GM12875 (cell line): Measurements from ENCODE around the gene ZBTB7C.

Experiments
- H3K4me3 ChIP-seq: one replicate; pipeline ENCODE4 v1.5.1; 2011; ENCODE audit warnings: low read depth, low read length, control low read depth
- CTCF ChIP-seq: IDR thresholded peaks from 2 replicates; pipeline ENCODE4 v1.5.1; 2011; ENCODE audit warnings: low read depth, mild to moderate bottlenecking, control low read depth, inconsistent platforms, low read length, moderate library complexity, borderline replicate concordance; ENCODE audit not compliant: insufficient read depth

Gene ZBTB7C

DNA sequence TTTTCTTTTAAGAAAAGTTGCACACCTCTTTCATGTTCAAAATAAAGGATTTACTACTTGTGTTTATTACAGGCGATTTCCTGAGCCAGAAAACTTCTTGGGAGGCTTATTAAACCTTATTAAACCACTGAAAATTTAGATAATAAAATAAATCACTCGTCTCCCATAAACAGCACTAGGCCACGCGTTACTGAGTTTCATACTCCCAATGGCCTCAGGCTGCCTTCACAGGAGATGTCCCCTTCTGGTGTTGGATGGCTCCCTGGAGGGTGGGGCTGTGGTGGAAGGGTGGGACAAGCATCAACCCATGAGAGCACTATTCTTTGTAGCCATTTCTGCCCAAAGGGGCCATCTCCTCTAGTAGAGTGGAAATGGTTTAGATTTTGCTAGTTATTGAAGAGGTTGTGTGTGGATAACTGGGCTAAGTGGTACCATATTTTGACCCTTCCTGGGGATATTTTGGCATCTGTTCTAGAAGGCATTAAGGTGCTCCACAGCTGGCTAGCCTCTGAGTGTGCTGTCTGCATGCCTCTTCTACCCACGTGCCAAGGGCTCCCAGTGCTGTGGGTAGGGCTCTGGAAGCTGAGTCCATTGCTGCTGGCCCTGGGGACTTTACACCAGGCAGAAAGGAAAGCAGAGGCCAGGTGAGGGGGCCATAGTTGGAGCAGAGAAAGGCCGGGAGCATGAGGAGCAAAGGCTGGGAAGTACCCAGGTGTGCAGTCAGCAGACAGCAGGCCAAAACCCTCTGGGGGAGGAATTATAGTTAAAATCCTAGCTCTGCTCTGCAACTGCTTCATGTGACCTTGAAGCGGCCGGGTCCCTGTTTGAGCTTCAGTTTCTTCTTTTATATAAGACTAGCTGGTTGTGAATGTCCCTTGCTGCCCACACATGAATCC lies 357.0 kb downstream of the ZBTB7C start:
- TF ChIP-seq CTCF: no peak
- no peak overlapping the region for H3K4me3 ChIP-seq

DNA sequence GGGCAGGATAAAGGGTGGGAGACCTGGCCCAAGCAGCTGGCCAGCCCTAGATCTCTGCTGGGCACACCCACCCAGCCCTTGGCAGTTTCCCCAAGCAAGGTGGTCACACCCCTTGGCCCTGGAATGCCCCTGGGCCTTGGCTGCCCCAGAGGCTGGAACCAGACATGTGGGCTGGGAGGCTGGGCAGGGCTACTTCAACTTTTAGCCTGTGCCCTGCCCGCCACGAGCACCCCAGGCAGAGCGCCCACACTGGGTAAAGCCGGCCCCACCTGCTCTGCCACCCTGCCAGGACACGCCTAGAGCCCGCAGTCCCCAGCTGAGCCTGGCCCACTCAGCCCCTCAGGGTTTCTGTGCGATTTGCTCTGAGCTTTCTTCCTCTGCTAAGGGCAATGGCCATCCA lies 359.0 kb downstream of the ZBTB7C start:
- no peak for TF ChIP-seq CTCF
- no peak overlapping the region for H3K4me3 ChIP-seq

DNA sequence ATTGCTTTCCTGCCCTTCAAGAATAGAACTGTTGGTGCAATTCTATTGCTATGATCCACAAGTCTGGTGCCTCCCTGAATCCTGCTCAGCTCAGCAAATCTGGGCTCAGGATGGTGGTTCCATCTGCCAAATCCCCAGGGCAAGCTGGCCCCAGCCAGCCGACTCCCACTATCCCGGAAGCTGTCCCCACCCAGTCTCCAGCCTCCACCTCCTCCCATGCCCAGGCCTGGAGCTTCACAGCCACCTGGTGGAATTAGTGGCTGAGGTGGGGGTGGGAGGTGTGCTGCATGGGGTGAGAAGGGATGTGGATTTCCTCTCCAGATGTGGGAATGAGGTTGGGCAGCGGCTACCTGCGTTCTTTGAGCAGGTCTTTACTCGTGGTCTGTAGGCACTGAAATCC lies 359.4 kb downstream of the ZBTB7C start:
- no peak for TF ChIP-seq CTCF
- H3K4me3 ChIP-seq: no peak overlapping the region

GRCh38 chr18:48048251-48048650 lies 360.9 kb downstream of the ZBTB7C start:
- TF ChIP-seq CTCF: no peak
- no peak overlapping the region for H3K4me3 ChIP-seq

GRCh38 chr18:48046843-48047242 lies 362.3 kb downstream of the ZBTB7C start:
- TF ChIP-seq CTCF: no peak

DNA sequence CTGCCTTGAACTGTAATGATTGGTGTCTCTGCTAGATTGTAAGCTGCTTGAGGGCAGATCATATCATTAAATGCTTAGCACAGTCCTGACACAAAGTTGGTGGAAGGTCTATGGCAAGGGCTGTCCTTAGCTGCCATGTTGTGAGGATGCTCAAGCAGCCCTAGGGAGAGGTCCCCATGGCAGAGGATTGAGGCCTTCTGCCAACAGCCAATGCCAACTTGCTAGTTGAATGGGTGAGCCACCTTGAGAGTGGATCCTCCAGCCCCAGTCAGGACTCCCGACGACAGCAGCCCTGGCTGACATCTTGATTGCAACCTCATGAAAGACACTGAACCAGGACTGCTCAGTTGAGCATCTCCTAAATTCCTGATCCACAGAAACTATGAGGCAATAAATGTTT lies 363.4 kb downstream of the ZBTB7C start:
- no peak for TF ChIP-seq CTCF

More at GRCh38 chr18:48046843-48047242, 362.3 kb downstream of the ZBTB7C start:
- no peak overlapping the region for H3K4me3 ChIP-seq

DNA sequence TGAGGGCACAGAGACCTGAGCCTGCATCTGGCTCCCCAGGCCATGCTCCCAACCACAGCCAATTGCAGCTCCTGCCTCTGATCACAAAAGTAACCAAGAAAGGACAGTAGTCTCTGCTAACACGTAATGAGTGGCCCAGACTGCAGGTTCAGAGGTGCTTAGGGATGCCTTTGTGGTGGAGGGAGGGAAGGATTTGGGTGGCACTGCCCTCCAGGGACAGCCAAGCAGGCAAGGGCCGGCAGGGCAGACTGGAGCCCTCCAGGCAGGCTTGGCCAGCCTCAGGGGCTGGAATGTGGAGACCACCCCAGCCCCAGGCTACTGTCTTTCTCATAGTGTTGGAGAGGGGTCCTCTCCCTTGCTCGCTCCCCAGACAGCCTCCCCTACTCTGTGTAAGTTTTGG lies 364.2 kb downstream of the ZBTB7C start:
- TF ChIP-seq CTCF: no peak

More for the DNA sequence above, 363.4 kb downstream of the ZBTB7C start:
- no peak overlapping the region for H3K4me3 ChIP-seq

More for the DNA sequence above, 364.2 kb downstream of the ZBTB7C start:
- no peak overlapping the region for H3K4me3 ChIP-seq
